ENCODE results near the gene FFAR2. TPM values are rescaled to one million over a fixed set of nuclear protein-coding genes. Genes with fewer than 3 reads are reported as not detected.
"Not testable (repeated sequence)": the region's sequence is repeated elsewhere in the genome, so short reads cannot be mapped to it uniquely, and the experiment has no call there.

FFAR2 gene
- total RNA-seq, 1 donor = 16.5 TPM

DNA sequence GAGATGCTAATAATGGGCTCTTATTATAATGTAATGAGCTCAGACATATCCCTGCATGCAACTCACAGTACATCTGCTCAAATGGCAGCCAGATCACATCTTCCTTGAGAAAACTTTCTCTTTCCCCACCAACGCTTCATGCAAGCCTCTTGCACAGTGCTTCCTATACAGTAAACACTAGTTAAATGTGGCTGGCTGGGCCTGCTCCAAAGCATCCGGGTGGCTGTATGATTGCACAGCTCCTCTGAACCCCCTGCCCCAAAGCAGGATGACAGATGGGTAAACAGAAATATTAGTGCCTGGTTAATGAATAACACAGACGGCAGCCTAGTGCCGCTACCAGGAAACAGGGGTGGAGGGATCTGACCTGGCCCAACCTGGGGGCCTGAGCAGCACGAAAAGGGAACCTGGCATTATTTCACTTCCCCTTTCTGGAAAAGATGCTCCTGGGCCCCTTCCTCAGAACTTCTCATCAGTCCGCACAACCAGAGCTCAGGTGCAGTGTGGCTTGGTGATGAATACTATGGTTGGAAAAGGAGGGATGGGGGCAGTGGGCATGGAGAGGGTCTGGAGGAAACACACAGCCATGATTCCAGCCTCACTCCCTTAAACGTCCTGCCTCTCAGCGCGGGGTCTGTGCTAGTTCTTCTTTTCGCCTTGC lies 10.8 kb downstream of the FFAR2 start:
- Histone ChIP-seq H3K9me3 (ENCODE audit: low read depth, low read length) (no peaks in the 10 kb centered on the region), H3K4me1 (ENCODE audit: insufficient read depth, low read length) (peaks cover 79% of the 10 kb centered on the region), H3K27me3 (ENCODE audit: insufficient read depth, low read length) (no peaks in the 10 kb centered on the region), H3K4me3 (ENCODE audit: low read length) (no peak overlapping the region)

DNA sequence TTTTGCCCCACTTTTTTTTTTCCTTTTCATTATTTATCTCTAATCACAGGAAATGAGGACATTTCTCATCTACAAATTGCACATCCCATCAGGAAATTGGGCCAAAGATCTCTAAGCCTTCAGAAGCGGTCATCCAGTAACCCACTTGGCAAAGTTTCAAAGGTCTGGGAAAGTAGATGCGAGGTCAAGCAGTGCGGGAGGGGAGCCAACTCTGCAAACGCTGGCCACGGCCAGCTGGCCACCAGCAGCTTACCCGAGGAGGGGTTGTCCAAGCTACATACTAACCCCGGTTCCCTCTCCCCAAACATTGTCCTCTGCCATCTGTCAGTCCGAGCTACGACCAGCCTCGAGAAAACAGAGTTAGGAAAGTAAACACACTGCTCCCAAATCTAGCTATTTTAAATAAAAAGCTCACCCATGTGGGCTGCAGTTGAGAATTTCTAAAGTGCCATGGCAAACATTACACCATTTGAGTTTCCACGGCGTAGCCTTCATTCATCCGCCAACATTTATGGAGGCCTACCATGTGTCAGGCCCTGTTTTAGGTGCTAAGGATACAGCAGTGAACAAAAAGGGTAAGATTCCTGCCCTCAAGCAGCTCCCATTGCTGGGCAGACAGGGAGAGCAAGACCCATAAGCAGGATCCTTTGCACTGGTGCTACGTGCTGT lies 11.5 kb downstream of the FFAR2 start:
- Histone ChIP-seq H3K9me3 (ENCODE audit: low read depth, low read length) (no peaks in the 10 kb centered on the region), H3K4me3 (ENCODE audit: low read length) (no peak overlapping the region), H3K4me1 (ENCODE audit: insufficient read depth, low read length) (peaks cover 83% of the 10 kb centered on the region), H3K27me3 (ENCODE audit: insufficient read depth, low read length) (no peaks in the 10 kb centered on the region)

- Histone ChIP-seq H3K9me3 (ENCODE audit: low read depth, low read length) (no peaks in the 10 kb centered on the region), H3K4me3 (ENCODE audit: low read length) (no peak overlapping the region), H3K27me3 (ENCODE audit: insufficient read depth, low read length) (no peaks in the 10 kb centered on the region), H3K4me1 (ENCODE audit: insufficient read depth, low read length) (peaks cover 79% of the 10 kb centered on the region)
Observed at GRCh38 chr19:35460608-35461007, 12.6 kb downstream of the FFAR2 start.

DNA sequence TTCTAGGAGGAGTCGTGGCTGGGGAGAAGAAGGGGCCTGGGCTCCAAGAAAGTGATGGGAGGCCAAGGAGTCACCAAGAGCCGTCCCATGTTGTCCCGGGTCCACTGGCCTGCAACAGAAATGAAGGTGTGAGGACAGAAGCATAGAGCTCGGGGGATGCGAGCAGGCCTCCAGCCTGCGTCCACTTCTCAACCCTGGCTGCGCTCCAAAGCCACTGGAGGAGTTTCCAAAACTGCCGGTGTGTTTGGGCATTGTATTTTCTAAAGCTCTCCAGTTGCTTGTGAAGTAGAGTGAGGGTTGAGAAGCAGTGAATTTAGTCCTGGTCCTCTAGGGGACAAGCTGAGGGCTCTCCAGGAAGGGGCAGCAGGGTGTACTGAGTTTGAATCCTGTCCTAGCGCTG lies 13.0 kb downstream of the FFAR2 start:
- H3K9me3 ChIP-seq (ENCODE audit: low read depth, low read length) = no peaks in the 10 kb centered on the region
- no peaks in the 10 kb centered on the region for H3K27me3 ChIP-seq (ENCODE audit: insufficient read depth, low read length)
- peaks cover 75% of the 10 kb centered on the region for H3K4me1 ChIP-seq (ENCODE audit: insufficient read depth, low read length)
- no peak overlapping the region for H3K4me3 ChIP-seq (ENCODE audit: low read length)

- not testable (repeated sequence) for H3K27me3 ChIP-seq (ENCODE audit: insufficient read depth, low read length); H3K4me3 ChIP-seq (ENCODE audit: low read length); H3K9me3 ChIP-seq (ENCODE audit: low read depth, low read length)
- peaks cover 71% of the 10 kb centered on the region for H3K4me1 ChIP-seq (ENCODE audit: insufficient read depth, low read length)
Observed at GRCh38 chr19:35461788-35462187, 13.7 kb downstream of the FFAR2 start.

DNA sequence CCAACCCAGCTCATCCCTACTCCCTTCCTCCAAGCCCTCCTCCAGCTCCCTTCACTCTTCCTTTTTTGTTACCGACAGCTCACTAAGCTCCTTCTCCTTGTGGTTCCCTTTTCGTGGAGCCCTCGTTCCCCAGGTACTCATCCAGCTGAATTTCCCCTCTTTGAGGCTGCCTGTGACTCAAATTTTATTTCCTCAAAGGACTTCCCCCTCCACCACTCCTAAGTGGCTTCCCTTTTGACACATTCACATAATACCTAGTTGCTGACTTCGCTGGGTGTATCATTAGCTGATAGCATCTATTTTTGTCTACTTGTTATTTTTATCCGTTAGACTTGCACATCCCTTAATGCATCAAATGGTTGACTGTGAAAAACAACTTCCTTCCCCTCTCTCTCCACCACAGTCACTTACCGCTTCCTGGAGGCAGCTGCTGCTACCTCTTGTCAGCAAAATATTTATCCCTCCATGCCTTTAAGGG lies 14.5 kb downstream of the FFAR2 start:
- H3K4me3 ChIP-seq (ENCODE audit: low read length) = no peak overlapping the region
- no peaks in the 10 kb centered on the region for H3K27me3 ChIP-seq (ENCODE audit: insufficient read depth, low read length)
- H3K9me3 ChIP-seq (ENCODE audit: low read depth, low read length) = no peaks in the 10 kb centered on the region
- H3K4me1 ChIP-seq (ENCODE audit: insufficient read depth, low read length) = peaks cover 66% of the 10 kb centered on the region

DNA sequence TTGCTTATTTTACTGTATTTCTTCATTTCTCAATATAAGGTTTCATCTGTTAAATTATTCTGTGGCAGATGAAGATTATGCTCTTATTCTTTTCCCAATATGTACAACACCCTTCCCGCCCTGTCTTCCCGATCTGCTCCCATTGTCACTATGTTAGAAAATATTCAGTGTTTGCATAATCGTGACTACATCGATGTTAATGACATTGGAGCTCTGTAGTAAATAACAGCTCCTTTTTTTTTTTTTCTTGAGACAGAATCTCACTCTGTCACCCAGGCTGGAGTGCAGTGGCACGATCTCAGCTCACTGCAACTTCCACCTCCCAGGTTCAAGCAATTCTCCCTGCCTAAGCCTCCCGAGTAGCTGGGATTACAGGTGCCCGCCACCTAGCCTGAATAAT lies 14.9 kb downstream of the FFAR2 start:
- not testable (repeated sequence) for H3K4me3 ChIP-seq (ENCODE audit: low read length); H3K9me3 ChIP-seq (ENCODE audit: low read depth, low read length); H3K27me3 ChIP-seq (ENCODE audit: insufficient read depth, low read length)
- peaks cover 61% of the 10 kb centered on the region for H3K4me1 ChIP-seq (ENCODE audit: insufficient read depth, low read length)

GRCh38 chr19:35466259-35466658 lies 18.2 kb downstream of the FFAR2 start:
- H3K9me3 ChIP-seq (ENCODE audit: low read depth, low read length) = no peaks in the 10 kb centered on the region
- peaks cover 36% of the 10 kb centered on the region for H3K4me1 ChIP-seq (ENCODE audit: insufficient read depth, low read length)
- H3K27me3 ChIP-seq (ENCODE audit: insufficient read depth, low read length) = no peaks in the 10 kb centered on the region
- H3K4me3 ChIP-seq (ENCODE audit: low read length) = no peak overlapping the region

GRCh38 chr19:35468637-35469036 lies 20.6 kb downstream of the FFAR2 start:
- Histone ChIP-seq H3K4me1 (ENCODE audit: insufficient read depth, low read length) (peaks cover 13% of the 10 kb centered on the region), H3K4me3 (ENCODE audit: low read length) (no peak overlapping the region), H3K27me3 (ENCODE audit: insufficient read depth, low read length) (no peaks in the 10 kb centered on the region), H3K9me3 (ENCODE audit: low read depth, low read length) (no peaks in the 10 kb centered on the region)

GRCh38 chr19:35470128-35470527 lies 22.1 kb downstream of the FFAR2 start:
- H3K4me3 ChIP-seq (ENCODE audit: low read length) = no peak overlapping the region
- no peaks in the 10 kb centered on the region for H3K27me3 ChIP-seq (ENCODE audit: insufficient read depth, low read length)

DNA sequence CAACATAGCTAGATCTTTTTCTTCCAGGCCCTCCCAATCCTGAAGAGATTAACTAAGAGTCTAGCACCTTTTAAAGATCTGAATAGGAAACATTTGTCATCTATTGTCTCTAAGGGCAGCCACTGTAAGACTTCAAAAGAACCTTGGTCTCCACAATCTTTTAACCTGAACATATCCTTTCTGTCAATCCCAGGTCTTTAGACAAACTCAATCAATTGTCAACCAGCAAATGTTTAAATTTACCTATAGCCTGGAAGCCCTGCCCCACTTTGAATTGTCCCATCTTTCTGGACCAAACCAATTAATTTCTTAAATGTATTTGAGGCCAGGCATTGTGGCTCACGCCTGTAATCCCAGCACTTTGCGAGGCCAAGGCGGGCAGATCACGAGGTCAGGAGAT lies 23.0 kb downstream of the FFAR2 start:
- not testable (repeated sequence) for H3K4me3 ChIP-seq (ENCODE audit: low read length); H3K27me3 ChIP-seq (ENCODE audit: insufficient read depth, low read length); H3K4me1 ChIP-seq (ENCODE audit: insufficient read depth, low read length); H3K9me3 ChIP-seq (ENCODE audit: low read depth, low read length)

More at GRCh38 chr19:35470128-35470527, 22.1 kb downstream of the FFAR2 start:
- Histone ChIP-seq H3K4me1 (ENCODE audit: insufficient read depth, low read length) (peaks cover 6% of the 10 kb centered on the region), H3K9me3 (ENCODE audit: low read depth, low read length) (no peaks in the 10 kb centered on the region)

DNA sequence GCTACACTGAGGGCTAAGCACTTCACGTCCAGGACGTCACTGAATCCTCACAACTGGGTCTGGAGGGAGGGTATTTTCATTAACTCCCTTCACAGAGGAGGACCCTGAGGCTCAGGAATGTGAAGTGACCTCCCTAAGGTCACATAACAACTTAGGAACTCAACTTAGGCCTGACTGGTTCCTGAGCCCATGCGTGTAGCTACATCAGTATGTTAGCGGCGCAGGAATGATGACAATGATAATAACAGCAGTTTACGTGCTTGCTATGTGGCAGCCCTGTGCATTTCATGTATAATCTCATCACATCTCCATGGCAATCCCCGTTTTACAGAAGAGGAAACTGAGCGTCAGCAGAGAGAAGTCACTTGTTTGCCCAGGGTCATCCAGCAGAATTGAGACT lies 23.9 kb downstream of the FFAR2 start:
- Histone ChIP-seq H3K4me1 (ENCODE audit: insufficient read depth, low read length) (peaks cover 6% of the 10 kb centered on the region), H3K27me3 (ENCODE audit: insufficient read depth, low read length) (no peaks in the 10 kb centered on the region), H3K9me3 (ENCODE audit: low read depth, low read length) (no peaks in the 10 kb centered on the region), H3K4me3 (ENCODE audit: low read length) (no peak overlapping the region)

GRCh38 chr19:35474104-35474503 lies 26.0 kb downstream of the FFAR2 start:
- Histone ChIP-seq H3K4me3 (ENCODE audit: low read length) (no peak overlapping the region), H3K4me1 (ENCODE audit: insufficient read depth, low read length) (no peaks in the 10 kb centered on the region), H3K27me3 (ENCODE audit: insufficient read depth, low read length) (no peaks in the 10 kb centered on the region)

GRCh38 chr19:35474594-35474993 lies 26.5 kb downstream of the FFAR2 start:
- not testable (repeated sequence) for H3K4me1 ChIP-seq (ENCODE audit: insufficient read depth, low read length); H3K9me3 ChIP-seq (ENCODE audit: low read depth, low read length); H3K27me3 ChIP-seq (ENCODE audit: insufficient read depth, low read length); H3K4me3 ChIP-seq (ENCODE audit: low read length)

More at GRCh38 chr19:35474104-35474503, 26.0 kb downstream of the FFAR2 start:
- H3K9me3 ChIP-seq (ENCODE audit: low read depth, low read length) = no peaks in the 10 kb centered on the region

GRCh38 chr19:35476149-35476548 lies 28.1 kb downstream of the FFAR2 start:
- no peaks in the 10 kb centered on the region for H3K4me1 ChIP-seq (ENCODE audit: insufficient read depth, low read length)
- H3K4me3 ChIP-seq (ENCODE audit: low read length) = no peak overlapping the region
- no peaks in the 10 kb centered on the region for H3K9me3 ChIP-seq (ENCODE audit: low read depth, low read length)
- no peaks in the 10 kb centered on the region for H3K27me3 ChIP-seq (ENCODE audit: insufficient read depth, low read length)

Data from mononuclear cell (primary cell).